Posterior cingulate gyrus (tissue), 11 donors: Measurements from ENCODE around the gene CMTM4.
"Not testable (repeated sequence)": the region's sequence is repeated elsewhere in the genome, so short reads cannot be mapped to it uniquely, and the experiment has no call there.

Experiments
- DNase-seq, 10 donors: peaks; one replicate each; pipeline versions ENCODE4 v3.0.0 to v3.0.0-alpha.2; 2020 to 2021; ENCODE audit warnings: mixed read lengths in 3 of 10
- intact Hi-C: fragments of 100-400 bp; cut with DNase I; formaldehyde crosslinking; loops from one replicate; pipeline ENCODE4 v1.15.1; 2023

The CMTM4 gene

DNA sequence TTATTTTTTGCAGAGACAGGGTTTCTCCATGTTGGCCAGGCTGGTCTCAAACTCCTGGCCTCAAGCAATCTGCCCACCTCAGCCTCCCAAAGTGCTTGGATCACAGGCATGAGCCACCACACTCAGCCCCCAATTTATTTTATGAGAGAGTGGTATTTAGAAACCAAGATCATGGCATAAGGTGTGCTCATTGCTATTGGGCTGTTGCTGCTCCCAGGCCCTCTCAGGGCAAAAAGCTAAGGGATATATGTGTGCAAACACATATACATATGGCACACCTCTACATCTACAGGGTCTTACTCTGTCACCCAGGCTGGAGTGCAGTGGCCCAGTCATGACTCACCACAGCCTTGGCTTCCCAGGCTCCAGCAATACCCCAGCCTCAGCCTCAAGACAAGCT, 15.0 kb upstream of the CMTM4 start:
- intact Hi-C loops = no loop called here
- no peak for DNase-seq

DNA sequence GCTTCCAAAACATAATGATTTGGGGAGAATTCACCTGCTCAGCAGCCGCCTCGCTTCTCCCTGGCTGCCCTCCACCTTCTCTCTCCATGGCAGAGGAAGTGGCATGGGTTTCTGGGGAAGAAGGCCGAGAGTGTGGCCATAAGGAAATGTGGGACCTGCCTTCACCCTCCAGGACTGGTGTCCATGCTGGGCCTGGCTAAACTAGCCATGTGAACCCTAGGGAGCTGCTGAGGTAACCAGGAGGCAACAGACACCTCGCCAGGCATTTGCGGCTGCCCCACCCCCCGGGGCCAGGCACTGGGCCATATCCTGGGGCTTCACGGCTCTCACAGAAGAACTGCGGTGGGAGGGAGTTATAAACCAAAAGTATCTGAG, 9.9 kb upstream of the CMTM4 start:
- peak in 1 of 10 donors; percentile 52 for DNase-seq

DNA sequence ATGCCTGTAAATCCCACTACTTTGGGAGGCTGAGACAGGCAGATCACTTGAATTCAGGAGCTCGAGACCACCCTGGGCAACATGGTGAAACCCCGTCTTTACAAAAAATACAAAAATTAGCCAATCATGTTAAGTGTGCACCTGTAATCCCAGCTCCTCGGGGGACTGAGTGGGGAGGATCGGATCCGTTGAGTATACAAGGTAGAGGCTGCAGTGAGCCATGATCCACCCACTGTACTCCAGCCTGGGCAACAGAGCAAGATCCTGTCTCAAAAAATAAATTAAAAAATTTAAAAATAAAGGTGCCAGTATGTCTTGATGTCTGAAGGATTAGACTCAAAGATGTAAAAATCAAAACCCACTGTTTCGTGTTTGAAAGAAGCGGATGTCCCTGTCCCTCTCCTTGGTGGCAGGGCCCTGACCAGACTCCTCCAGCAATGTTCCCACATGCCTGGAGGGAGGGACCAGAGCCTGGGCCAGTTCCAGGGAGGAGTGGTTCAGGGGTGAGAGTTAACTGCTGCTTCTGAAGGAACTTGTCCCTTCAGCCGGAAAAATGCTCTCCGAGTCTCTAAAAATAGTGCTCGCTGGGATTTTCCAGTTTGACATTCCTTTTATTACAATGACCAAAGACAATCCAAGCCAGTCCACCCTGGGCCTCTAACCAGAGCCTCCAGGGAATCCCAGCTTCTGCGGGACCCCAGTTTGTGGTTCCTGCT, 9.4 kb upstream of the CMTM4 start:
- DNase-seq = peak in 2 of 10 donors; percentile 41 to 72
- intact Hi-C loops = no loop called here

More for the DNA sequence above, 9.9 kb upstream of the CMTM4 start:
- intact Hi-C loops = no loop called here

DNA sequence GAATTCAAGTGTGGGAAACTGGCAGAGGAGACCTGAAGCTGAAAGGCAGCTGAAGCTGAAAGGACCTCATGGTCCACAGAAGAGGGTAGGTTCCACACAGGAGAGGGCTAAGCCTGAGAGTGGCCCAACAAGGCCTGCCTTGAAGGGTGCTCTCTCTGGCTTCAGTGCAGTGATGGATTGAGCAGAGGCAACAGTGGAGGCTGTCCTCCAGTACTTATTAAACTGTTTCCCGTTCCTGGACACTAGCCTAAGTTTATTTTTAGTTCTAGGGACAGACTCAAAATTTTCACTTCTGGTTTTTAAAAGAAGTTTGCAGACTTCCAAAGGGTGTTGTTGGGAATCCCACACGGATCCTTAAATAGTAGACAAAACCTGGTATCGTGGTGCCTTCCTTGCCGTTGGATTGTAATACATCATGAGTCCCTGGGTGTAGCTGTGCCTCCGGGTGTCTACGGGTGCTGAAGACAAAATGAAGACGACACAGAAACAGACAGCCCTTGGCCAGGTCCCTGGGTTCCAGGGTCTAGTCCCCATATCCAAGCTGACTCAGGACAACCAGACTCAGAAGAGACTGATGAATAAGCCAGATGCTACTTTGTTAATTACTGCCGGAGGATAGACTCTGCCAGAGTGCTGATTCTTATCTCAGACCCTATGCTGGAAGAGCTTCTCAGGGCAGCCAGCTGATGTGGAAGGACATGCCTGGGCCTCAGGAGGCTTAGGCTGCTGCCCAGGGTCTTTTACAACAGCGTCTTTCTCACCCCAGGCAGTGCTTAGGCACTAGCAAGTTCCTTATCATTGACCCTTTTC, 7.1 kb upstream of the CMTM4 start:
- intact Hi-C loops = no loop called here
- DNase-seq = peak in 2 of 10 donors; percentile 31 to 75

DNA sequence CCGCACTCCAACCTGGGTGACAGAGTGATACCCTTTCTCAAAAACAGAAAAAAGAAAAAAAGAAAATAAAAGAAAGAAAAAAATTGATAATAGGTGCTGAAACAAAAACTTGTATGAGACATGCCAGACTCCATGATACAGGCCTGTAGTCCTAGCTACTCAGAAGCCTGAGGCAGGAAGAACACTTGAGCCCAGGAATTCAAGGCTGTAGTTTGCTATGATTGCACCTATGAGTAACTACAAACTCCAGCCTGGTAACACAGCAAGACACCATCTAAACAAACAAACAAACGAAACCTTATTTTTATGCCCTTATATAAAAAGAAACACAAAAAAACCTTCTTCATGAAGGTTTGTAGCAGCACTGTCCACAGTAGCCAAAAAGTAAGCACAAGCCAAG, 5.0 kb upstream of the CMTM4 start:
- intact Hi-C loops = no loop called here
- no peak for DNase-seq

DNA sequence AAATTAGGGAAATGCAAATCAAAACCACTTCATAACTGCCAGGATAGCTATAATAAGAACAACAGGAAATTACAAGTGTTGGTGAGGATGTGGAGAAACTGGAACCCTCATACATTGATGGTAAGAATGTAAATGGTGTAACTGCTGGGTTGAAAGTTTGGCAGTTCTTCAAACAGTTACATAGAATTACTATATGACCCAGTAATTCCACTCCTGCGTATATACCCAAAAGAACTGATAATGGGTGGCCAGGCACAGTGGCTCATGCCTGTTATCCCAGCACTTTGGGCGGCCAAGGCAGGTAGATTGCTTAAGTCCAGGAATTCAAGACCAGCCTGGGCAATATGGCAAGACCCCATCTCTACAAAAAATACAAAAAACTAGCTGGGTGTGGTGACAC, 4.5 kb upstream of the CMTM4 start:
- intact Hi-C loops = no loop called here
- DNase-seq = peak in 1 of 10 donors; percentile 5

DNA sequence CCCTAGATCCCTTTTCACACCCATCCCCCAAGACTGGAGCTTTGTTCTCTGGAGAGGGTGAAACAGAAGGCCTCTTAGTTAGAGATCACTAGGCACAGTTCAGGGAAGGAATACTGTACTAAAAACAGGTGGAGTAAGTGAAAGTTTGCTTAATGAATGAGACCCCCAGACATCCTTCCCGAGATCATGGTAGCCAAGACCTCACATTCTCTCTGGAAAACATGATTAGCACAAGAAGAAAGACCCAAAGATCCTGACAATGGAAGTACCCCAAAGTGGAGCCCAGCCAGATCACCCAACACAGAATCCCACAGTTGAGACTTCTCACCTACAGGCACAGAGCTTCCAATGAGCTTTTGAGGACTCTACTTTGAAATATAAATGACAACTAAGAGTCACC, 3.4 kb upstream of the CMTM4 start:
- no peak for DNase-seq
- intact Hi-C loops = loop anchor here (5.0 kb wide), 1 partner anchor 38 kb away; no protein-coding TSS in a partner anchor

DNA sequence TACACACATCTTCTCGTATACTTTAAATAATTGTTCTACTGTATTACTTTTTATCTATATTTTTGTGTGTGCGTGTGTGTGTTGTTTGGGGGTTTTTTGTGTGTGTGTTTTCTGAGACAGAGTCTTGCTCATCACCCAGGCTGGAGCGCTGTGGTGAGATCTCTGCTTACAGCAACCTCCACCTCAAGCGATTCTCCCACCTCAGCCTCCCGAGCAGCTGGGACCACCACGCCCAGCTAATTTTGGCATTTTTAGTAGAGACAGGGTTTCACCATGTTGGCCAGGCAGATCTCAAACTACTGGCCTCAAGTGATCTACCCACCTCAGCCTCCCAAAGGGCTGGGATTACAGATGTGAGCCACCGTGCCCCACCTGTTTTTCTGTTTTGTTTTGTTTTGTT, 1.5 kb upstream of the CMTM4 start:
- peak in 1 of 10 donors; percentile 63 for DNase-seq
- intact Hi-C loops = loop anchor here (5.0 kb wide), 1 partner anchor 36 kb away; no protein-coding TSS in a partner anchor

DNA sequence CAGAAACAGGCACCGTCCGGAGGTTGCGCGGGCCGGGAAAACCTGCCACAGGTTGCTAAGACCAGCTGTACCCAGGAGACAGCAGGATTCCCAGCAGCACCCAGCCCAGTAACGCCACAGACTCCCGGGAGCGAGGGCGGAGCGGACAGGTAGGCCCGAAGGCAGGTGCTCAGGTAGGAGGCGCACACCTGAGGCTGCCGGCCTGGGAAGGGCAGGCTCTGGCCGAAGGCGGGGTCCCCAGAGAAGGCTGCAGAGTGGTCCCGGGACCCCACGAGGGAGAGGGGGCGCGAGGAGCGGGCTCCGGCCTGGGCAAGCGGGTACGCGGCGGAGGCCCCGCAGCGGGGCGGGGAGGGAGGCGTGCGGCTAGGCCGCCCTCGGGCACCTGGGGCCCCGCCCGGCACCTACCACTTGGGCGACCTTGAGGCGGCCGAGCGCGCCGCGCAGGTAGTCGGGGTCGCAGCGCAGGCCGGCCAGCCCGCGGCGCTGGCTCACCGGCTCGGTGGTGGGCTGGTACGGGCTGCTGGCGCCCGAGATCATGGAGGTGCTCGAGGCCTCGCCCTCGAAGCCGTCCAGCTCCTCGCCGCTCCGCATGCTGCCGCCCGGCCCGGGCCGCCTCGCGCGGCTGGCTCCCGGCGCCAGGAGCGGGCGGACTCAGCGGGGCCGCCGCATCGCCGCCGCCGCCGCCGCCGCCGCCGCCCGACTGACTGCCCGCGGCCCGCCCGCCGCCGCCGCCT, 441 bp downstream of the CMTM4 start:
- intact Hi-C loops = loop anchor here (5.0 kb wide), 1 partner anchor 34 kb away; no protein-coding TSS in a partner anchor
- DNase-seq = peak in 5 of 10 donors; percentile 21 to 87 (median 26)

DNA sequence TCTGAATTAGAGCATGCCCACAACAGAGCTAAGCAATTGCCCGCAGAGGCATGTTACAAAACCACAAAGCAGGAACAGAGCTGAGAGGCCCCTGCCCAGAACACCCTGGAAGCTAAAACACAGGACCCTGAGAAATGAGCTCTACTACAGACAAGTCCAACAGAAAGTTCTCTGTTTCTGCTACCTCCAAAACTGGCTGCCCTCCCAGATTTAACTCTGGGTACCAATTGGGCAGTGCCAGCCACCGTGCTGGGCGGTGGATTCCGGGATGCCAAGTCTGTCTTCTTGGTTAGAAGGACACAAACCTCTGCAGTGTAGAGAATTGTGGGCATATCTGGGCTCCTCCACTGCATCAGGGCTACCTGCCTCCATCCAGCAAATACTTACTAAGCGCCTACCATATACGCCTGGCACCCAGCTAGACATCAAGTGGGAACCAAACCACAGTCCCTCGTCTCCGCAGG, 1.0 kb downstream of the CMTM4 start:
- intact Hi-C loops = loop anchor here (5.0 kb wide), 1 partner anchor 33 kb away; no protein-coding TSS in a partner anchor
- DNase-seq = peak in 8 of 10 donors; percentile 24 to 91 (median 40)

DNA sequence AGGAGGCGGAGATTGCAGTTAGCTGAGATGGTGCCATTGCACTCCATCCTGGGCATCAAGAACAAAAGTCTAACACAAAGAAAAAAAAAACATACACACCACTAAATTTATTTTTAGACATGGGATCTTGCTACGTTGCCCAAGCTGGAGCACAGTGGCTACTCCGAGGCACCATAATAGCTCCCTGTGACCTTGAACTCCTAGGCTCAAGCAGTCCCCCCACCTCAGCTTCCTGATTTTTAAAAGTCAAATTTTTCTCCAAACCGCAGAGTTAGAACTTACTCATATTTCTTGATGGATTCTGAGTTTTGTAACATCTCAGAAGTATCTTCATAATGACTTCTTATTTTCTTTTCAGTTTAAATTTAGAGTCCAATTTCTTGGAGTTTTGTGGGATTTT, 3.4 kb downstream of the CMTM4 start:
- DNase-seq = no peak
- intact Hi-C loops = no loop called here

DNA sequence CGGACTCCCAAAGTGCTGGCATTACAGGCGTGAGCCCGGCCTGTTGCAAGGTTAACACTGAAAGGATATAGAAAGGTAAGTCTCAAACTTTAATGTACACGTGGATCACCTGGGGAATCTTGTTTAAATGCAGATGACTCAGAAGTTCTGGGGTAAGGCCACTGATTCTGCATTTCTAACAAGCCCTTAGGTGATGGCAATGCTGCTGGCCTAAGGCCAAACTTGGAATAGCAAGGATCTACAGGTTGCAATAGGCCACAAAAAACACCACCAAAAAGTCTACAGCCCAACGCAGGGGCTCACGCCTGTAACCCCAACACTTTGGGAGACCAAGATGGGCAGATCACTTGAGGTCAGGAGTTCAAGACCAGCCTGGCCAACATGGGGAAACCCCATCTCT, 4.2 kb downstream of the CMTM4 start:
- peak in 1 of 10 donors; percentile 2 for DNase-seq
- intact Hi-C loops = no loop called here

DNA sequence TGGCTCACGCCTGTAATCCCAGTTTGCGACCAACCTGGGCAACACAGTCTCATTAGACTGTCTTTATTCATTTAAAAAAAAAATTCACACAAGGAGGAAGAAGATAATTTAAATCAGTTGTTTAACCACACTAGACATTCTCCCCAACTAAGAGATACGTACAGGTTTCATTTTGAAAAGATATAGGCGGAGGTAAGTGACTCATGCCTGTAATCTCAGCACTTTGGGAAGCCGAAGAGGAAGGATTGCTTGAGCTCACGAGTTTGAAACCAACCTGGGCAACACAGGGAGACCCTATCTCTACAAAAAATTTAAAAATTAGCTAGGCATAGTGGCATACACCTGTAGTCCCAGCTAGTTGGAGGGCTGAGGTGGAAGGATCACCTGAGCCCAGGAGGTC, 5.3 kb downstream of the CMTM4 start:
- peak in 1 of 10 donors; percentile 0 for DNase-seq
- intact Hi-C loops = no loop called here

DNA sequence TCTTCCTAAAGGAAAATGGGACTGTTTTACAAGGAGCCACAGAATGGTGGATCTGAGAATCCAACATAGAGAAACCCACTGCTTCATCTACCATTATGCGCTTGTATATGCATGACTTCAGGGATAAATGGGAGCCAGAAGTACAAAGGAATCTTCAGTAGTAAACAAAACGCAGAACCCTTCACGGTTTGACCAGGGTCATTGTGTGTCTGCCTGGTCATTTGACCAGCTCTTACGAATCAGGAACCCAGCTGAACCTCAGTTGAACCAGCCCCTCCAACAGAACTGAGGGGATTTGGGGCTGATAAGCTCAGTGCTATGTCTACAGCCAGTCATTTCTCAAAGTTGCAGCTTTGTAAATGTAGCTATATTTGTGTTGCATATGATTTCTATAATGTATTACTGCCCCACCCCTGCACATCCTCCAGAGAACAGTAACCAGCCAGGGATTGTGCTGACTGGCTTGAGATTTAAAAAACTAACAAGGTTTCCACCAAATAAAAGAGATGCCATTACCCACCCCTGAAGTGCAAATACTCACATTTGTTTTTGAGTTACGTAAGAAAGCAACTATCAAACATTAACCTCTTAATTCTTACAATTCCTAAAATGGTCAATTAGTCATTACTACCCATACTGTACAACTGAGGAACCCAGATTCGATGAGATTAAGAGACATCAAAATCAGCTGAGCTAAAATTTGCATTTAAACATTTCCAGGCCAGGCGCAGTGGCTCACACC, 6.3 kb downstream of the CMTM4 start:
- peak in 1 of 10 donors; percentile 41 for DNase-seq
- intact Hi-C loops = no loop called here

DNA sequence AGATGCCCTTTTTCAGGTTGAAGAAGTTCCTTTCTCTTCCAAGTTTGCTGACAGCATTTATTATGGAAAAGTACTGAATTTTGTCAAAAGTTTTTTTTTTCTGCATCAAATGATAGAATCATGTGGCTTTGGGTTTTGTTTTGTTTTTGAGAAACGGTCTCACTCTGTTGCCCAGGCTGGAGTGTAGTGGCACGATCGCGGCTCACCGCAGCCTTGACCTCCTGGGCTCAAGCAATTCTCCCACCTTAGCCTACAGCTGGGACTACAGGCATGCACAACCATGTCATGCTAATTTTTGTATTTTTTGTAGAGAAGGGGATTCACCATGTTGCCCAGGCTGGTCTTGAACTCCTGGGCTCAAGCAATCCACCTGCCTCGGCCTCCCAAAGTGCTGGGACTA, 7.3 kb downstream of the CMTM4 start:
- intact Hi-C loops = no loop called here
- peak in 1 of 10 donors; percentile 22 for DNase-seq

DNA sequence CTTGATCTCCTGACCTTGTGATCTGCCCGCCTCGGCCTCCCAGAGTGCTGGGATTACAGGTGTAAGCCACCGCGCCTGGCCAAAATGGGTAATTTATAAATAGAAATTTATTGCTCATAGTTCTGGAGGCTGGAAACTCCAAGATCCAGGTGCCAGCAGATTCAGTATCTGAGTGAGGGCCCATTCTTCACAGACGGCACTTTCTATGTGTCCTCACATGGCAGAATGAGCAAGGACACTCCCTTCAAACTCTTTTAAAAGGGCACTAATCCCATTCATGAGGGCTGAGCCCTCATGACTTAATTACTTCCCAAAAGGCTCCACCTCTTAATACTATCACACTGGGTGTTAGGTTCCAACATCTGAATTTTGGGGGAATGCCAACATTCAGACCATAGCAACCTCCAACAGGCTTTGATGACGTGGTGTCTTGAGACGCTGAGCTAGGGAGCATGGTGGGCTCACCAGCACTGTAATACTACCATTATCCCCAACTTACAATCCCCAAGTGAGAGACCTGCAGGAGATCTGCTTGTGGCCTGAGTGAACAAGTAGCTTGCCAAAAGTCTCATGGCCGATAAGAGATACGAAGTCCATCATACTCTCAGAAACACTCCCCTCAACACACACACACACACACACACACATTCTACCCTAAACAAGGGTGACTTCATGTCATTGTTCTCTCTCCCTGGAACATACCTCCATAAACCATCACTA, 8.5 kb downstream of the CMTM4 start:
- DNase-seq = peak in 1 of 10 donors; percentile 3
- intact Hi-C loops = no loop called here

DNA sequence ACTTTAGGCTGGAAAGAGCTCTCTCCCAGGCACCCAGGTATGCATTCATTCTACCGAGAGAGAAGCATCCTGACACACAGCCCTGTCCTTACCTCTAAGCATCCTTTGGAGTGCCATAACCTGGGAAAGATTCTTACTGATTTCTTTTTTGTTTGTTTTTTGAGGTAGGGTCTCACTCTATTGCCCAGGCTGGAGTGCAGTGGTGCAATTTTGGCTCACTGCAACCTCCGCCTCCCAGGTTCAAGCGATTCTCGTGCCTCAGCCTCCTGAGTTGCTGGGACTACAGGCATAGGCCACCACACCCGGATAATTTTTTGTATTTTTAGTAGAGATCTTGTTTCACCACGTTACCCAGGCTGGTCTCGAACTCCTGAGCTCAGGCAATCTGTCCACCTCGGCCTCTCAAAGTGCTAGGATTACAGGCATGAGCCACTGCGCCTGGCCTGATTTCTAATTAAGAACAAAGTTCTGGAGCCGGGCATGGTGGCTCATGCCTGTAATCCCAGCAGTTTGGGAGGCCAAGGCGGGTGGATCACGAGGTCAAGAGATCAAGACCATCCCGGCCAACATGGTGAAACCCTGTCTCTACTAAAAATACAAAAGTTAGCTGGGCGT, 10.9 kb downstream of the CMTM4 start:
- DNase-seq = peak in 1 of 10 donors; percentile 22
- intact Hi-C loops = not testable (repeated sequence)

DNA sequence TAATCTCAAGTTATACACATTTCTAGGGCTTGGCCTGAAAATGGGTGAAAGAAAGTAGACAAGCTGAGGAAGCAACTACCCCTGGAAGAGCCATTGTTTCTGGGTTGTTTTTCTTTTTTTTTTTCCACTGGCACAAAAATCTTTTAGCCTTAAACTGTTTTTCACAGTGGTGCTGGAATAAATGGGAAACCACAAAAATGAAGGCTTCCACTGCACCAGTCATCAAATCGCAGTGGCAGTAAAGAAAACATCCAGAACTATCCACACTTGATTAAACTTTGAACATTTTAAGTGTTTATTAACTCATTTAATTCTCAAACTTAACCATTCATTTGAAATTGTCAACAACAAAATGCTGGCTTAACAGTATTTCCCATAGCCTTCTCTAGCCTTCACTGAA, 14.3 kb downstream of the CMTM4 start:
- intact Hi-C loops = no loop called here

DNA sequence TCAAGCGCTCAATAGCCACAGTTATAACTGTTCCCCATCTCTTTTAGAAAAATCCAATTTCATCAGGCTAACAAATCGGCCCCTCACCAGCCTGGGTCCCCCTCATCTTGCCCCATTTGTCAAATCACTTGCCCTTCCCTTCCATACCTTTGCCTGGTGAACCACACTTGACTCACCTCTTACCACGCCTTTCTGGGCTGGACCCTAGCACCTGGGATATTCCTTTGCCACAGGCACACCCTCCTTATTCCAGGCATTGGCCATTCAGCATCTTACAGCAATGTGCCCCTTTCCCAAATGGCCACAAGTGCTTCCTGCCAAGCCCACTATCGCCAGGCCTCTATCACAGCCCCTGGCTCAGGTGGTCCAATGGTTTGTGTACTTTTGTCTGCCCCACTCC, 14.9 kb downstream of the CMTM4 start:
- DNase-seq = no peak
- intact Hi-C loops = no loop called here

More for the DNA sequence above, 14.3 kb downstream of the CMTM4 start:
- DNase-seq = no peak
